HepG2 (cell line): ENCODE data around the gene BMPR2. TPM values are rescaled to one million over a fixed set of nuclear protein-coding genes. Genes with fewer than 3 reads are reported as not detected.

Experiments
- ATAC-seq: fragments of 200-7000 bp; cut with Tn5 transposase; 3 replicates; pipeline ENCODE4 v1.9.1; 2020; ENCODE audit warnings: mild to moderate bottlenecking, moderate library complexity
- BruUV-seq: library from RNA; stranded (reverse); fragments of 400-500 nt; replicated peaks from 2 replicates; lab custom pipeline; 2021; lab: Mats Ljungman, UMichigan
- CTCF ChIA-PET: fragments of 300-600 bp; formaldehyde crosslinking; extraction: SDS; loops from one replicate; lab custom pipeline; 2021; ENCODE audit warnings: low total read pairs, inconsistent platforms, low intra/inter-chr PET ratio; lab: Yijun Ruan, JAX
- POLR2A ChIA-PET: fragments of 350-600 bp; sonication (Branson Sonifier 250); formaldehyde crosslinking; loops from one replicate; lab custom pipeline; 2020; ENCODE audit warnings: antibody characterized with exemption, inconsistent platforms; lab: Yijun Ruan, JAX
- DNase-seq: peaks from one replicate; pipeline ENCODE4 v3.0.0-alpha.2; 2015; ENCODE audit warnings: low spot score
- FAIRE-seq: peaks from 3 replicates; lab custom pipeline; 2011; peaks lifted over from hg19 to GRCh38; lab: Jason Lieb, UNC
- H2AFZ ChIP-seq: one replicate; pipeline ENCODE4 v1.6.1; 2011; ENCODE audit warnings: low read length, inconsistent platforms
- H3K27ac ChIP-seq: fragments of 300-600 bp; 3 replicates; pipeline ENCODE4 v1.8.0; 2011; ENCODE audit warnings: mixed run types, mild to moderate bottlenecking, mixed read lengths, low read length, inconsistent platforms; ENCODE audit not compliant: insufficient read depth; ENCODE audit errors: extremely low read length
- H3K27me3 ChIP-seq, 2 experiments: fragments of 200-600 bp in 1 of 2; 2 replicates in 1 of 2; 3 replicates in 1 of 2; pipeline versions ENCODE4 v1.6.0 to v1.8.0; 2011; ENCODE audit warnings: low read length in 2 of 2, mild to moderate bottlenecking in 2 of 2, moderate library complexity in 2 of 2, inconsistent platforms in 1 of 2; ENCODE audit not compliant: insufficient read depth in 2 of 2, control insufficient read depth in 1 of 2
- H3K36me3 ChIP-seq, 2 experiments: fragments of 200-600 bp in 1 of 2; replicated peaks in 1 of 2; 2 replicates in 1 of 2; 3 replicates in 1 of 2; pipeline versions ENCODE4 v1.5.1 to v1.8.0; 2011; ENCODE audit warnings: low read length in 2 of 2, inconsistent platforms in 1 of 2; ENCODE audit not compliant: insufficient read depth in 2 of 2, control insufficient read depth in 1 of 2
- H3K4me1 ChIP-seq: 2 replicates; pipeline ENCODE4 v1.5.1; 2012; ENCODE audit warnings: low read length, inconsistent platforms; ENCODE audit not compliant: insufficient read depth
- H3K4me2 ChIP-seq: 2 replicates; pipeline ENCODE4 v1.6.0; 2011; ENCODE audit warnings: low read depth, low read length, inconsistent platforms
- H3K4me3 ChIP-seq, 3 experiments: fragments of 200-600 bp in 1 of 3; sonication (generic), shearing (Covaris generic) in 1 of 3; replicated peaks in 1 of 3; 2 replicates each; pipeline ENCODE4 v1.5.1; 2011 to 2016; ENCODE audit warnings: low read length in 3 of 3, inconsistent platforms in 2 of 3, low read depth in 2 of 3, mild to moderate bottlenecking in 2 of 3, control low read depth in 1 of 3, mixed read lengths in 1 of 3; ENCODE audit not compliant: insufficient read depth in 1 of 3
- H3K79me2 ChIP-seq: one replicate; pipeline ENCODE4 v1.6.1; 2011; ENCODE audit warnings: low read length, inconsistent platforms; ENCODE audit not compliant: insufficient read depth
- H3K9ac ChIP-seq: 2 replicates; pipeline ENCODE4 v1.6.0; 2011; ENCODE audit warnings: mild to moderate bottlenecking, low read depth, low read length, inconsistent platforms; ENCODE audit not compliant: insufficient read depth
- H3K9me3 ChIP-seq: 2 replicates; pipeline ENCODE4 v1.5.1; 2012; ENCODE audit warnings: mild to moderate bottlenecking, low read length
- H4K20me1 ChIP-seq: 2 replicates; pipeline ENCODE4 v1.6.0; 2011; ENCODE audit warnings: inconsistent platforms, mild to moderate bottlenecking, low read length, moderate library complexity; ENCODE audit not compliant: insufficient read depth
- HHEX ChIP-seq: IDR thresholded peaks from 2 replicates; pipeline ENCODE4 v1.6.1; 2016; ENCODE audit warnings: control low read depth
- HMGXB3 ChIP-seq: sonication (generic); formaldehyde crosslinking; IDR thresholded peaks from 2 replicates; pipeline ENCODE4 v1.4.0; 2020; ENCODE audit warnings: missing genetic modification reagents, borderline replicate concordance
- HNRNPH1 ChIP-seq: fragments of 200-400 bp; formaldehyde crosslinking; optimal IDR thresholded peaks from 2 replicates; pipeline ENCODE3; 2017; ENCODE audit warnings: mild to moderate bottlenecking, low read depth, low read length
- KMT2B ChIP-seq: IDR thresholded peaks from 2 replicates; pipeline ENCODE4 v1.6.1; 2016; ENCODE audit warnings: missing genetic modification reagents, missing compliant biosample characterization
- STAG1 ChIP-seq: sonication (generic); formaldehyde crosslinking; IDR thresholded peaks from 2 replicates; pipeline ENCODE4 v1.4.0; 2020; ENCODE audit warnings: missing genetic modification reagents
- TBX2 ChIP-seq: sonication (generic); formaldehyde crosslinking; IDR thresholded peaks from 2 replicates; pipeline ENCODE4 v1.5.0; 2020; ENCODE audit warnings: missing genetic modification reagents, mild to moderate bottlenecking, borderline replicate concordance
- ZBTB1 ChIP-seq: sonication (generic); formaldehyde crosslinking; IDR thresholded peaks from 2 replicates; pipeline ENCODE4 v1.4.0; 2020; ENCODE audit warnings: missing genetic modification reagents, borderline replicate concordance
- ZKSCAN5 ChIP-seq: sonication (generic); formaldehyde crosslinking; IDR thresholded peaks from 2 replicates; pipeline ENCODE4 v1.5.1; 2020; ENCODE audit warnings: mild to moderate bottlenecking, missing genetic modification reagents
- ZNF275 ChIP-seq: sonication (generic); formaldehyde crosslinking; IDR thresholded peaks from 2 replicates; pipeline ENCODE4 v1.8.0; 2022; ENCODE audit warnings: missing genetic modification reagents, mild to moderate bottlenecking, inconsistent platforms, borderline replicate concordance
- ZNF660 ChIP-seq: sonication (generic); formaldehyde crosslinking; IDR thresholded peaks from 2 replicates; pipeline ENCODE4 v1.5.1; 2020; ENCODE audit warnings: mild to moderate bottlenecking, low read depth, missing genetic modification reagents, borderline replicate concordance
- ZNF816 ChIP-seq: sonication (generic); formaldehyde crosslinking; IDR thresholded peaks from 2 replicates; pipeline ENCODE4 v1.8.0; 2022; ENCODE audit warnings: missing genetic modification reagents, mild to moderate bottlenecking, borderline replicate concordance
- WGBS: methylation state at CpG from one replicate; pipeline ENCODE4 v1.1.6; 2017; ENCODE audit warnings: low lambda C conversion rate; 5-methylcytosine and 5-hydroxymethylcytosine counted together
- in situ Hi-C: cut with HindIII; loops from 2 replicates; pipeline ENCODE4 v1.10.0; 2017; ENCODE audit warnings: low pct_unique_long_range_greater_than_20kb; ENCODE audit not compliant: extremely low pct_ligation_motif_present
- intact Hi-C: fragments of 100-400 bp; cut with micrococcal nuclease; formaldehyde crosslinking; loops from one replicate; pipeline ENCODE4 v1.10.0; 2022; ENCODE audit not compliant: unreplicated experiment
- polyA plus RNA-seq, 8 experiments: library from polyadenylated mRNA; depleted of rRNA in 3 of 8; stranded (reverse) in 7 of 8; unstranded in 1 of 8; fragments of >200 nt; fragmentation: Illumina TruSeq in 4 of 8; extraction: Trizol in 4 of 8; gene quantifications; 2 replicates each; pipeline versions ENCODE4 v1.2.1 to v1.2.3, GENCODE V29; 2011 to 2016; ENCODE audit warnings: low read depth in 4 of 8, missing spikeins in 1 of 8, mixed read lengths in 1 of 8; ENCODE audit not compliant: insufficient read depth in 1 of 8
- total RNA-seq, 5 experiments: library from RNA; depleted of rRNA; stranded (reverse); fragments of >200 nt; fragmentation: Illumina TruSeq; extraction: Trizol; gene quantifications; 2 replicates each; pipeline ENCODE4 v1.2.3, GENCODE V29; 2016; ENCODE audit warnings: low read depth in 1 of 5

Gene BMPR2
- total and polyA plus RNA-seq, 2 of the 13 experiments (the other 11 are each of a cell fraction or from before 2014, with no cell fraction given), result 5.5 to 10.3 TPM

GRCh38 chr2:202491514-202491913 lies 115.4 kb downstream of the BMPR2 start:
- H3K27me3 ChIP-seq, result no peaks in the 10 kb centered on the region; a peak in 1 of 5 replicates
- intact Hi-C loops (no loop called here), in situ Hi-C loops (no loop called here)
- ATAC-seq, result no peak
- CTCF ChIA-PET, result no interaction called here
- H3K4me3 ChIP-seq, result no peak overlapping the region
- FAIRE-seq, result no peak
- H4K20me1 ChIP-seq, result no peaks in the 10 kb centered on the region; the same call in 1 of the 2 replicates
- no TSS peak for BruUV-seq
- H3K79me2 ChIP-seq, result no peaks in the 10 kb centered on the region
- 96% methylated on average over 4 of the region's 4 CpGs for WGBS
- no peak overlapping the region for H3K4me2 ChIP-seq
- H3K9me3 ChIP-seq, result no peaks in the 10 kb centered on the region
- H3K9ac ChIP-seq, result no peak overlapping the region
- POLR2A ChIA-PET, result no interaction called here
- no peak overlapping the region for H2AFZ ChIP-seq
- TF ChIP-seq ZBTB1 (no peak), STAG1 (CRISPR knock-in tag) (peak; percentile 17; the same call in 1 of the 2 replicates), HNRNPH1 (no peak)
- TF ChIP-seq, all 625 proteins: peak for 1
- DNase-seq, result peak; percentile 15
- peaks cover 20% of the 10 kb centered on the region for H3K4me1 ChIP-seq
- no peaks in the 10 kb centered on the region; a peak in 2 of 5 replicates for H3K36me3 ChIP-seq
- H3K27ac ChIP-seq, result no peak overlapping the region

GRCh38 chr2:202494300-202495229 lies 118.4 kb downstream of the BMPR2 start:
- intact Hi-C loops, result loop anchor here (1.0 kb wide), 1 partner anchor 118 kb away; the partner anchor contains the start of gene BMPR2
- Histone ChIP-seq H3K27me3 (no peaks in the 10 kb centered on the region), H3K36me3 (no peaks in the 10 kb centered on the region; a peak in 1 of 5 replicates), H3K4me3 (no peak overlapping the region; a peak in 1 of 6 replicates), H3K9ac (no peak overlapping the region), H3K27ac (peak overlapping the region; percentile 35), H3K4me2 (peak overlapping the region; percentile 50), H3K79me2 (no peaks in the 10 kb centered on the region), H4K20me1 (no peaks in the 10 kb centered on the region; the same call in 1 of the 2 replicates), H3K4me1 (peaks cover 20% of the 10 kb centered on the region), H3K9me3 (no peaks in the 10 kb centered on the region), H2AFZ (no peak overlapping the region)
- POLR2A ChIA-PET, result interaction anchor here (0.5 kb wide), 1 partner anchor 1349 kb away, joined by 3 read pairs; no protein-coding TSS in a partner anchor
- BruUV-seq, result no TSS peak
- WGBS, result 69% methylated on average over 13 of the region's 13 CpGs
- peak; percentile 83 for FAIRE-seq
- ATAC-seq, result peak; percentile 100
- DNase-seq, result peak; percentile 98
- in situ Hi-C loops, result no loop called here
- CTCF ChIA-PET, result no interaction called here
- no peak for TF ChIP-seq KMT2B (CRISPR knock-in tag)
- TF ChIP-seq HMGXB3, result no peak
- no peak for TF ChIP-seq ZKSCAN5
- TF ChIP-seq ZNF275 (CRISPR knock-in tag), result no peak
- peak; percentile 86 for TF ChIP-seq ZNF816 (CRISPR knock-in tag)
- no peak for TF ChIP-seq ZNF660
- TF ChIP-seq HHEX, result peak; percentile 75
- peak; percentile 80; the same call in 1 of the 2 replicates for TF ChIP-seq TBX2 (CRISPR knock-in tag)
